Measurements from ENCODE around the gene TRABD.

- TF ChIP-seq CTCF (IDR thresholded peaks at IDR 0.05) (no peak), ZFX (IDR thresholded peaks at IDR 0.05; ENCODE audit: borderline replicate concordance) (no peak)
Observed at GRCh38 chr22:50245214-50246072, 59.7 kb downstream of the TRABD start.

Data from 22Rv1 (cell line).